Lower lobe of right lung (tissue), 2 donors: ENCODE data around the gene TRIM24. TPM values are rescaled to one million over a fixed set of nuclear protein-coding genes. Genes with fewer than 3 reads are reported as not detected.
"Not testable (repeated sequence)": the region's sequence is repeated elsewhere in the genome, so short reads cannot be mapped to it uniquely, and the experiment has no call there.

Experiments used
- ATAC-seq, 2 donors: fragments of 200-7000 bp; cut with Tn5 transposase; one replicate each; pipeline ENCODE4 v1.9.1; 2020 to 2022; ENCODE audit warnings: mild to moderate bottlenecking in 2 of 2, moderate library complexity in 2 of 2
- DNase-seq: peaks from one replicate; pipeline ENCODE4 v3.0.0-alpha.2; 2020
- H3K27ac ChIP-seq: fragments of 200-600 bp; one replicate; pipeline ENCODE4 v1.8.0; 2022
- H3K27me3 ChIP-seq: fragments of 200-600 bp; one replicate; pipeline ENCODE4 v1.8.0; 2022; ENCODE audit warnings: low read depth
- H3K36me3 ChIP-seq: fragments of 200-600 bp; one replicate; pipeline ENCODE4 v1.8.0; 2022; ENCODE audit warnings: mild to moderate bottlenecking
- H3K4me1 ChIP-seq: fragments of 200-600 bp; one replicate; pipeline ENCODE4 v1.8.0; 2022
- H3K4me3 ChIP-seq: fragments of 200-600 bp; one replicate; pipeline ENCODE4 v1.8.0; 2022; ENCODE audit warnings: mild to moderate bottlenecking
- H3K9me3 ChIP-seq: fragments of 200-600 bp; one replicate; pipeline ENCODE4 v1.8.0; 2022
- intact Hi-C: fragments of 100-400 bp; cut with DNase I; formaldehyde crosslinking; loops from one replicate; pipeline ENCODE4 v1.11.0; 2022
- total RNA-seq: library from RNA; stranded (reverse); fragmentation: NEBNext Ultra II Directional; extraction: Animal tissue kit (Norgen Biotek cat#: 25700); gene quantifications from one replicate; pipeline ENCODE4 v1.2.1, GENCODE V29; 2021
- TF ChIP-seq, protein P1 (sequence below): fragments of 200-600 bp; IDR thresholded peaks from one replicate; pipeline ENCODE4 v1.8.0; 2022; ENCODE audit warnings: antibody characterized with exemption, mild to moderate bottlenecking
- donor health status: DM: no; HTN: yes; CAD: no; lungs with severe emphysema.

The TRIM24 gene
- total RNA-seq, 1 donor from 2014 or later = 25.8 TPM

GRCh38 chr7:138483531-138483930 is 23.5 kb downstream of the TRIM24 start:
- H3K4me1 ChIP-seq = peaks cover 26% of the 10 kb centered on the region
- TF ChIP-seq, protein P1, sequence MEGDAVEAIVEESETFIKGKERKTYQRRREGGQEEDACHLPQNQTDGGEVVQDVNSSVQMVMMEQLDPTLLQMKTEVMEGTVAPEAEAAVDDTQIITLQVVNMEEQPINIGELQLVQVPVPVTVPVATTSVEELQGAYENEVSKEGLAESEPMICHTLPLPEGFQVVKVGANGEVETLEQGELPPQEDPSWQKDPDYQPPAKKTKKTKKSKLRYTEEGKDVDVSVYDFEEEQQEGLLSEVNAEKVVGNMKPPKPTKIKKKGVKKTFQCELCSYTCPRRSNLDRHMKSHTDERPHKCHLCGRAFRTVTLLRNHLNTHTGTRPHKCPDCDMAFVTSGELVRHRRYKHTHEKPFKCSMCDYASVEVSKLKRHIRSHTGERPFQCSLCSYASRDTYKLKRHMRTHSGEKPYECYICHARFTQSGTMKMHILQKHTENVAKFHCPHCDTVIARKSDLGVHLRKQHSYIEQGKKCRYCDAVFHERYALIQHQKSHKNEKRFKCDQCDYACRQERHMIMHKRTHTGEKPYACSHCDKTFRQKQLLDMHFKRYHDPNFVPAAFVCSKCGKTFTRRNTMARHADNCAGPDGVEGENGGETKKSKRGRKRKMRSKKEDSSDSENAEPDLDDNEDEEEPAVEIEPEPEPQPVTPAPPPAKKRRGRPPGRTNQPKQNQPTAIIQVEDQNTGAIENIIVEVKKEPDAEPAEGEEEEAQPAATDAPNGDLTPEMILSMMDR = no peak
- no peaks in the 10 kb centered on the region for H3K27me3 ChIP-seq
- no peak overlapping the region for H3K4me3 ChIP-seq
- no peaks in the 10 kb centered on the region for H3K9me3 ChIP-seq
- no peaks in the 10 kb centered on the region for H3K36me3 ChIP-seq
- ATAC-seq (no peak), DNase-seq (no peak)
- intact Hi-C loops = no loop called here
- H3K27ac ChIP-seq = no peak overlapping the region

- H3K4me3 ChIP-seq, ATAC-seq, DNase-seq, H3K27me3 ChIP-seq, H3K9me3 ChIP-seq, H3K36me3 ChIP-seq, intact Hi-C loops, H3K27ac ChIP-seq: not testable (repeated sequence)
- H3K4me1 ChIP-seq = peaks cover 15% of the 10 kb centered on the region
Observed at GRCh38 chr7:138485508-138485907, 25.4 kb downstream of the TRIM24 start.

GRCh38 chr7:138489139-138489538 is 29.1 kb downstream of the TRIM24 start:
- H3K4me1 ChIP-seq, DNase-seq, ATAC-seq, intact Hi-C loops, H3K27me3 ChIP-seq, H3K36me3 ChIP-seq, H3K27ac ChIP-seq, H3K9me3 ChIP-seq, H3K4me3 ChIP-seq: not testable (repeated sequence)

GRCh38 chr7:138491612-138492386 is 31.7 kb downstream of the TRIM24 start:
- Histone ChIP-seq H3K27ac (no peak overlapping the region), H3K4me3 (no peak overlapping the region), H3K4me1 (peaks cover 10% of the 10 kb centered on the region), H3K27me3 (no peaks in the 10 kb centered on the region), H3K36me3 (no peaks in the 10 kb centered on the region), H3K9me3 (no peaks in the 10 kb centered on the region)
- ATAC-seq = no peak
- DNase-seq = no peak
- TF ChIP-seq, protein P1 = no peak
- intact Hi-C loops = no loop called here

DNA sequence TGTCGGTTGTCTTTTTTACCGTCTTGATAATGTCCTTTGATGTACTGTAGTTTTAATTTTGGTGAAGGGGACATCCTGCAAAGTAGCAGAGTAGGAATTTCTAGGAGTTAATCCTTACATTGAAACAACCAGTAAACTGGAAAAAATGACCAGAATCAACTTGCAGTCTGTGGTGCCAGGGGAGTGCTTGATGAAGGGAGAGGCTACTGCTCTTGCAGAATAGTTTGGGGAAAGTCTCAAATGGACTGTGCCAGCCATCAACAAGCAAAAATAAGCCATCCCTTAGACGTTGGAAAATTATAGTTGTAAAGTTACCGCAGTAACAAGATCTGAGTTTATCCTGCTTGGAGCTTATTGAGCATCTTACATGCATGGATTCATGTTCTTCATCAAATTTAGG is 32.4 kb downstream of the TRIM24 start:
- intact Hi-C loops = no loop called here
- no peaks in the 10 kb centered on the region for H3K9me3 ChIP-seq
- ATAC-seq (no peak), DNase-seq (no peak)
- H3K4me1 ChIP-seq = peaks cover 10% of the 10 kb centered on the region
- no peaks in the 10 kb centered on the region for H3K27me3 ChIP-seq
- TF ChIP-seq, protein P1 = no peak
- no peaks in the 10 kb centered on the region for H3K36me3 ChIP-seq
- H3K4me3 ChIP-seq = no peak overlapping the region
- no peak overlapping the region for H3K27ac ChIP-seq

- ATAC-seq (no peak), DNase-seq (no peak)
- no peak overlapping the region for H3K27ac ChIP-seq
- H3K4me3 ChIP-seq = no peak overlapping the region
- H3K27me3 ChIP-seq = no peaks in the 10 kb centered on the region
- H3K36me3 ChIP-seq = no peaks in the 10 kb centered on the region
- peaks cover 10% of the 10 kb centered on the region for H3K4me1 ChIP-seq
- TF ChIP-seq, protein P1 = no peak
- H3K9me3 ChIP-seq = no peaks in the 10 kb centered on the region
- intact Hi-C loops = no loop called here
Observed at GRCh38 chr7:138493535-138493934, 33.5 kb downstream of the TRIM24 start.
